ENCODE measurements around the gene SIK2.

SIK2 gene

GRCh38 chr11:111601979-111602864 lies at the start of gene SIK2:
SIK2 (plus strand) TSS chr11:111602449; CDS start chr11:111602564, 115 bp downstream.
- H3K4me3 ChIP-seq (ENCODE audit: low read length), result peak within 1 kb of the TSS; percentile 88
- TF ChIP-seq CTCF (conservative IDR thresholded peaks at IDR 0.05; ENCODE audit: low read depth, low read length), result peak; percentile 89

GRCh38 chr11:111554532-111554931 lies 47.7 kb upstream of the SIK2 start:
- TF ChIP-seq CTCF (conservative IDR thresholded peaks at IDR 0.05; ENCODE audit: low read depth, low read length), result no peak
- no peak overlapping the region for H3K4me3 ChIP-seq (ENCODE audit: low read length)
- DNase-seq (ENCODE audit: low read depth), result no peak

More at GRCh38 chr11:111601979-111602864, at the start of gene SIK2:
- peak; percentile 79 for DNase-seq (ENCODE audit: low read depth)

- no peak overlapping the region for H3K4me3 ChIP-seq (ENCODE audit: low read length)
- no peak for TF ChIP-seq CTCF (conservative IDR thresholded peaks at IDR 0.05; ENCODE audit: low read depth, low read length)
- DNase-seq (ENCODE audit: low read depth), result peak; percentile 49
Measured at GRCh38 chr11:111555255-111555654, 47.0 kb upstream of the SIK2 start.

GRCh38 chr11:111557425-111558111 lies 44.7 kb upstream of the SIK2 start:
- H3K4me3 ChIP-seq (ENCODE audit: low read length), result no peak overlapping the region
- DNase-seq (ENCODE audit: low read depth), result peak; percentile 96
- TF ChIP-seq CTCF (conservative IDR thresholded peaks at IDR 0.05; ENCODE audit: low read depth, low read length), result peak; percentile 35

GRCh38 chr11:111559800-111560464 lies 42.3 kb upstream of the SIK2 start:
- DNase-seq (ENCODE audit: low read depth), result no peak
- TF ChIP-seq CTCF (conservative IDR thresholded peaks at IDR 0.05; ENCODE audit: low read depth, low read length), result no peak

GRCh38 chr11:111560800-111561199 lies 41.4 kb upstream of the SIK2 start:
- H3K4me3 ChIP-seq (ENCODE audit: low read length), result no peak overlapping the region
- no peak for DNase-seq (ENCODE audit: low read depth)
- TF ChIP-seq CTCF (conservative IDR thresholded peaks at IDR 0.05; ENCODE audit: low read depth, low read length), result no peak

More at GRCh38 chr11:111559800-111560464, 42.3 kb upstream of the SIK2 start:
- no peak overlapping the region for H3K4me3 ChIP-seq (ENCODE audit: low read length)
